Activated CD8-positive, alpha-beta memory T cell treated with anti-CD3 and anti-CD28 coated beads for 48 hours (primary cell): ENCODE results near the gene GNG11.

Experiments used
- DNase-seq, 3 experiments: peaks; one replicate each; pipeline ENCODE4 v3.0.0-alpha.2; 2020; ENCODE audit warnings: low read depth in 2 of 3, low spot score in 2 of 3

Gene GNG11

DNA sequence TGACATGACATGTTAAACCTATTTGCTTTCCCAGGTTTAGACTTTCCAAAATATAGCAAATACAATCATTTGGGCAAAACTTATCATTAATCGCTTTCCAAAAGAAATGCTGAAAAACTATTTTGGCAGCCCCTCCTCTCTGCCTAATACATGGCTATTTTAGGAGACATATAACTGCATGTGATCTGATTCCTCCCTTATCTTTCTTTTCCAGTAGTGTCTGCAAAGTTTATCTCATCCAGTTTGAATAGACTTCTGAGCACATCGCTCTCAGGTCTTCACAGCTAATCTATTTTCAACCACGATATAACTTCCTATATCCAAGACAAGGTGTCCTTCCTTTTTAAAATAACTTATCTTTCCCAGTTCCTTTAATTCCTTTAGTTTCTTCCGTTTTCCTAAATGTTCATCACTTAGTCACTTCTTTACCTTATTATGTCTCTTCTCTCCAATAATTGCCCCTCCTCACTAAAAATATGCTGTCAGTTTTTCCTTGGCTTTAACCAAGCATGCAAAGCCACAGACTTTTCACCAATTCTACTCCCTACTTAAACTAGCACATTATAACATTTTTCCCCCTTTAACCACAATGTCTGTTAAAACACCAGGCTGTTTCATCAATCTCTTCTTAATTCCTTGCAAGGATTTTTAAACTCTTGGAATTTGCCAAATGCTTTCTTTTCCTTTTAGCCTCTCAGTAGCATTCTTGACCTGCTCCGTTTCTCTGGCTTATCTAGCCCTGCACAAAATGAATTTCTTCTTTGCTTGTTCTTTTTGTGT is 24.4 kb downstream of the GNG11 start:
- no peak for DNase-seq

DNA sequence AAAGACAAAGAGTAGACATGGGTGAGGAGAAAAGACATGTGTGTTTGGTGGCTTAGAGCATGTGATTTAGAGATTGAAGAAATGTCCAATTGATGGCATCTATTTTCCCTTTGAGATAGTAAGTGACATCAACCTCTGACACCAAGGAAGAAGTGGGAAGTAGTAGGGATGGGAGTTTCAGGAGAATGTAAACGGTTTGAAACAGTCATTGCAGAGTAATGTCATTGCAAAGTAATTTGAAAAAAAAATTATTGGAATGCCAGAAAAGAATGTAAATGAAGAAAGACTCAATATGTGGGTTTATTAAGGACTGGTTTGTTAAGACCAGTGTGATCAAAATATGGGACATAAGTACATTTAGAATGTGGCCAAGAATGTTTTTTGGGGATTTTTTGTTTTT is 26.6 kb downstream of the GNG11 start:
- DNase-seq, result no peak

DNA sequence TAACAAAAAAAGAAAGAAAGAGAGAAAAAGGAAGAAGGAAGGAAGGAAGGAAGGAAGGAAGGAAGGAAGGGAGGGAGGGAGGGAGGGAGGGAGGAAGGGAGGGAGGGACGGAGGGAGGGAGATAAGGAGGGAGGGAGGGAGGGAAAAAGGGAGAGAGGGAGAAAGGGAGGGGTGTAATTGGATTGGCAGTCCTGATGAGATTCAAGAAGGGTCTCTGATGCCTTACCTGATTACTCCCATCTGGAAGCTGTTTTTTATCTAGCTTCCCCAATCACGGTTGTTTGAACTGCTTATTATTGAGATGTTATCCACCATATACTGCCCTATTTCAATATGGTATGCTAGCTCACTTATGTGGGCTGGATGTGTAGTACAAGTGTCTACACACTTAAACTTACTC is 27.3 kb downstream of the GNG11 start:
- DNase-seq, result no peak

DNA sequence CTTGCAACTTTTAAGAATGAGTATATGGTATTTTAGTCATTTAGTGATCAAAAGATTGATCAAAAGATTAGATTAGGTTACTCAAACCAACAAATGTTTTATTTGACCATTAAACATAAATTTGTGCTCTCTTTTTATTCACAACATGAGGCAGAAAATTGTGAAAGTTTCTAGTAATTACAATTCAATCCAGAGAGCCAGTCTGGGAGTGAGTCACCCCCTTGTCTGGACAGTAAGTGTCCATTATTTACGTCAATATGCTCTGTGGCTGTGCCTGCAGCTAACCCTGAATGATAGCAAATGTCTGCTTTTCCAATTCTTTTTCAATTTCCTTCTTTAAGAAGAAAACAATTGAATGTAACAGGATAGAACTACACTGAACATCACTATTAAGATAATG is 27.9 kb downstream of the GNG11 start:
- DNase-seq, result no peak

DNA sequence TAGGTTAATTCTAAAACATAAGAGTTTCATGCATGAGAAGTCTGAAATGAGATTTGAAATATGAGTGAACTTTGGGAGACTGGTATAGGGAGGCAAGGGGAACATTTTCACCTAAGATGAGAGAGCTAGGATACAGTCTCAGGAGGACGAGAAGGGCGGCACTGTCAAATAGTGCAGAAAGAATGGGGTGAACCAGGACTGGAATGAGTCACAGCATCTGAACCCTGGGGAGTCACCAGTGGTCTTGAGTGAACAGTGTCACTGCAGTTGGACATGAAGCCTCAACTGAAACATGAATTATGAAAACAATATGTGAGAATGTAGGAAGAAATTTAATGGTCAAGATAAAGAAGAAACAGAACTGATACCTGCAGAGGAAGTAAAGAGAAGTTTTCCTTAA is 33.8 kb downstream of the GNG11 start:
- DNase-seq, result no peak

DNA sequence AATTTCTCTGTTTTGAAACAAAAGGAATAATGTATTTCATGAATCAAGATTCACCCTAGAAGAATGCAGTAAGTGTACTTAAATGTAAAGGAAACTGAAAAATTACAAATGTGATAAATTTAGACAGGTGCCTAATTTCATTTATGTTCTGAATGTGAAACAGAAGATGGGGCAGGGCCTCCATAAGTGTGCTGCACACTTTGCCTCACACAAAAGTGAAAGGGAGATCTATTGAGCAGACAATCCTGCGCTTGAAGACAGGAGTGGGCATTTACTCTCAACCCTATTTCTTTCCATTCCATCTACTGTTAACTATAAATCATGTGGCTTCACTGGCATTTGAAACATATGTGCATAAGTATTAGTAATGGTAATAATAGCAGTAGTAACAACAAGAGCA is 36.2 kb downstream of the GNG11 start:
- DNase-seq, result no peak

DNA sequence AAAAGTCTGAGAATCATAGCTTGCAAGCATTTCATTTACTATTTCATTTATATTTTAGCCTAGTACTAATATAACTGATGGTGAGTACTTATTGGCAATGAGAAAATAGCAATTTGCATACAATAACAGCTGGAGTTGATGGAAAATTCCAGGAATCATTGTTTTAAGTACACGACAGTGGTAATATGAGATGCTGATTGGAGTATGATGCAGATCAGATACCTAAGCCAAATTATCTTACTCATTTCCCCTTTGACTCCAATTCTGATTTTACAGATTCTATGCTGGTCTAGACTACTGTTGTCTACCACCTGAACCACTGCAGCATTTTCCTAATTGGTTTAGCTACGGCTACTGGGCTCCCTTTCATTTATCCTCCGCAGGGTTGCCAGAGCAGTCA is 36.7 kb downstream of the GNG11 start:
- DNase-seq, result no peak

DNA sequence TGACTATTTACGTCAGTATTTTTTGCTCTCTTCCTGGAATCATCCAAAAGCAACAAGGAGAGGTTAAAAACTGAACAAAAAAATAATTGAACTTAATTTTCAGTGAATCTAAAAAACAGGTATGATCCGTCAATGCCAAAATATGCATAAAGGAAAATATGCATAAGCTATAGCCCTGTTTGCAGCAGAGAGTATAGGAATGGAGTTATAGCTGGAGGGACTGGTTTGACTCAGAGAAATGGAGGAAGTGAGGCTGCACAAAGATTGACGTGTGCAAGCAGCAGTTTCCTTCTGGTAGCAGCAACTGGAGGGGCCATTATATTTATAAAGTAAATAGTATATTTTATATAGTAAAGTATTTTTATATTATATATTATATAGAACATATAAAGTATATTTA is 37.1 kb downstream of the GNG11 start:
- no peak for DNase-seq

DNA sequence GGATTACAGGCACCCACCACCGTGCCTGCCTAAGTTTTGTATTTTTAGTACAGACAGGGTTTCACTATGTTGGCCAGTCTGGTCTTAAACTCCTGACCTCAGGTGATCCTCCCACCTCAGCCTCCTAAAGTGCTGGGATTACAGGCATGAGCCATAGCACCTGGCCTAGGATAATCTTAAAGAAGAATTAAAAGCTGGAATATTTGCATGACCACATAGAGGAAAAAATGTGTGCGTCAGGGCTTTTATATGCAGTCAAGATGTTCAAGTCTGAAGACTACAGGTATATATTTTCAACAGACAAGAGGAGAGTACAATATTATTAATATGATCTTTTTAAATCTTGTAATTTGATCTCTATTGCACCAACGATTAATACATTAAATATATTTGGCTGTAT is 39.5 kb downstream of the GNG11 start:
- no peak for DNase-seq

DNA sequence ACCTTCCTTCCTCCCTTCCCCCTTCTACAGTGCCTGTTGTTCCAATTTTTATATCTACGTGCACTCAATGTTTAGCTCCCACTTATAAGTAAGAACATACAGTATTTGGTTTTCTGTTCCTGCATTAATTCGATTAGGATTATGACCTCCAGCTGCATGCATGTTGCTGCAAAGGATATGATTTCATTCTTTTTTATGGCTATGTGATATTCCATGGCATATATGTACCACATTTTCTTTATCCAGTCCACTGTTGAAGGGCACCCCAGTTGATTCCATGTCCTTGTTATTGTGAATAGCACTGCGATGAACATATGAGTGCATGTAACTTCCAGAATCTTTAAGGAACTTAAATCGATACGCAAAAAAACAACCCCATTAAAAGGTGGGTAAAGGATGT is 42.7 kb downstream of the GNG11 start:
- no peak for DNase-seq

DNA sequence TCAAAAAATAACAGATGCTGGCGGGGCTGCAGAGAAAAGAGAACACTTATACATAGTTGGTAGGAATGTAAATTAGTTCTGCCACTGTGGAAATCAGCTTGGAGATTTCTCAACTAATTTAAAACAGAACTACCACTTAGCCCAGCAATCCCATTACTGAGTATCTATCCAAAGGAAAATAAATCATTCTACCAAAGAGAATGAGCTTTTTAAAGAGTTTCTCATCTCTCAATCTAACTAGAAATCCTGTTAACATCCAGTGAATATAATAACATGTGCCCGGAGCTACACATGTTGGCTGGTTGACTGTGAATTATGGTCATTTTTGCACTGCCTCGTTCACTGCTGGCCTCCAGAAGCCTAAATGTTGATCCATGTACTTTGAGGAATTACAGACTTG is 43.3 kb downstream of the GNG11 start:
- DNase-seq, result no peak

DNA sequence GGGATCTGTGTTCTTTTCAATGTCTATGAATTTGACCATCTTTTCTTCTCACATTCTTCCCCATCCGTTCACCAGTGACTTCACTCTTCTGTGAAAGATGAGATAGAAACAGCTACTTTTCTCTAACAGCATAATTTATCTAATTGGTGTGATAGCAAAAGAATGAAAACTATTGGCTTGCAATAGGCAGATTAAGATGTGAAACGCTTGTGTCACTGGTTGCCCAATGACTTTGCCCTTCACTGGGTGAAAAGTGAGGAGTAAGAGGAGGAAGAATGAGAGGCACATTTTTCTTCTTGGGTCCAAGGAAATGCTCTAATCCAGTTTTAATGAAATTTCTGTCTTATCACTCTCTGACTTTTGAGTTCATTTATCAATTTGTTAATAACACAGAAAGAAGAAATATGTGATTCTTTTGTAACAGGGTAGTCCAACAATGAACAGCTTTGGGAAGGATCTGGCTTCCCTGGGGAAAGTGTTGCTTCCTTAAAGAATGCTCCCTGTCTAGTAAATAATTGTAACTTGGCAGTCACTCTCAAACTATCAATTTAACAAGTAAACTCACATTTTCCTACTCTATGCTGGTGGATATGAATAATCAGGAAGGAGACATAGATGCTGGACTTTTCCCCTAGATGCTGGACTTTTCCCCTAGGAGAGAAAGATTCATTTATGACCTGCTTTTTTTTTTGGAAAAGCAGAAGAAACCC is 47.5 kb downstream of the GNG11 start:
- no peak for DNase-seq

DNA sequence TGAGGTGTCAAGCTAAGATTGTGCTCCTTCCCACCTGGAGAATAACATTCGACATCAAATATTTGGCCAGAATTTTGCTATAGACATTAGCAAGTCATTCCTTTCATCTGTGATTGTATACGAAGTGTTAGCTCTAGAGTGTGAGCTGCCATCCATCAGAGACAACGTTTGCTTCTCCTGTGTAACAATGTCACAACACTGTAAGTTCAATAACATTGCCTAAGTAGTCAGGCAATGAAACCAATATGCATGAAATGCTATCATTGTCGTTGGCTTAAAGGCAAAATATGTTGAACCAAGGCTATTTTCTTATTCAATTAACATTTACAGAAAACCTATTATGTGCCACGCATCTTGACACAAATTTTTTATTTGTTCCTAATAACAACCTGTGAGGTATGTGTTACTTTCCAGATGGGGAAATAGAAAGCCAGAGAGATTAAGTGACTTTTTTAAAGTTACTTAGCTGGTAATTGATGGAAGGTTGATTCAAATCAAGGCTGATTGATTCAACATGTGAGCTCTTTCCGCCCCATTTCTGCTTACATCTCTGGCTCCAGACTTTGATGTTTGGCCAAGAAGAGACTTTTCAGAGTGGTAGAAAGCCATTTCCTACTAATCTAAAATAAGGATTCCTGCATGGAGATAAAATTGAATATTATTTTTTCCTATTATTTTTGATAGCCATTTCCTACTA is 50.6 kb downstream of the GNG11 start:
- no peak for DNase-seq

DNA sequence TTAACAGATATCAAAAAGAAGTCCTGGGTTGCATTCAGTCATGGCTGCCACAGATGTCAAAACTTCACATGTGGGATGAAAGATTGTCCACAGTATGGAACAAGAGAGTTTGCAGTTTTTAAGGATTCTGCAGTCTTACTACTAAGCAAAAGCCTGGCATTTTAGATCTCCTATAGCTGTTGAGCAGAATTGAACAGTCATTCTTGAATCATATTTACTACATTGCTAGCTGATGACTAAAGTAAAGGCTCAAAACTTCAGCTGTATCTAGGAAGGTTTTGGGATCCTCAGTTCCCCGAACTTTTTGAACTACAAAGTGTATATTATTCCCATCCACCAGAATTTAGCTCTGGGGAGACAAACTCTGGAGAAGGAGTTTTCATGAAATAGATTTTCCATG is 51.6 kb downstream of the GNG11 start:
- DNase-seq, result no peak

DNA sequence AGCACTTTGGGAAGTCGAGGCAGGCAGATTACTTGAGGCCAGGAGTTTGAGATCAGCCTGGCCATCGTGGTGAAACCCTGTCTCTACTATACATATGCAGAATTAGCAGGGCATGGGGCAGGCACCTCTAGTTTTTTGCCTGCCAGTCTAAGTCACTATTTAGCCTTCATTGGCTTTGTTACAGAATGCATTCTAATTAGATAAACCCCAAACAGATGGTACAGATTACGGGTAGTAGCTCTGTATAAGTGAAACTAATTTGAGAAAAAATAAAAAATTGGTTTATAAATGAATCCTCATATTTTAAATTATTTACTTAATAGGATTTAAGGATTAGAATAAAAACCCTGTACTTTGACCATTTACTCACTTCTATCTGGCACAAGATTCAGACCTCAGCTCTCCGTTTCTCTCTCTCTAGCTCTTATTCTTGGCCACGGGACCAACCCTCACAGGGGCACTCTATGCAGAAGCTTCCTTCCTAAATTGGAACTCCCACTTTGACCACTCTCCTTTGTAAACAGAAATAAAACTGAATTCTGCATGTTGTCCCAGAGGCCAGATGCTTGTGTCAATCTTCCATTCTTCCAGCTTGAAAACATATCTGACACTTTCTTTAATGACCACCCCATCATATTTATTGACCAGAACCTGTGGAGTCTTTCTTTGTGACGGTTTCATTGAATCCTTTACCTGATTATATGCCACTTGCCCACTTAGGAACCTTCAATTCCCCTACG is 55.8 kb downstream of the GNG11 start:
- no peak for DNase-seq
